Left lung (tissue), 10 donors: ENCODE measurements around the gene KRTAP10-6. TPM values are rescaled to one million over a fixed set of nuclear protein-coding genes. Genes with fewer than 3 reads are reported as not detected.

Experiments used
- ATAC-seq: fragments of 200-7000 bp; cut with Tn5 transposase; one replicate; pipeline ENCODE4 v1.9.1; 2020; ENCODE audit warnings: moderate library complexity
- DNase-seq, 4 donors: peaks; one replicate each; pipeline ENCODE4 v3.0.0-alpha.2; 2013 to 2020
- H3K27ac ChIP-seq, 2 donors: fragments of 200-600 bp; sonication (generic) in 1 of 2; one replicate each; pipeline versions ENCODE4 v1.5.0 to v1.8.0; 2020 to 2021
- H3K27me3 ChIP-seq, 2 donors: fragments of 200-600 bp; sonication (generic) in 1 of 2; one replicate each; pipeline versions ENCODE4 v1.5.0 to v1.8.0; 2020 to 2021
- H3K36me3 ChIP-seq, 2 donors: fragments of 200-600 bp; sonication (generic) in 1 of 2; one replicate each; pipeline versions ENCODE4 v1.5.0 to v1.8.0; 2020 to 2021
- H3K4me1 ChIP-seq, 2 donors: fragments of 200-600 bp; one replicate each; pipeline ENCODE4 v1.8.0; 2021
- H3K4me3 ChIP-seq, 2 donors: fragments of 200-600 bp; sonication (generic) in 1 of 2; one replicate each; pipeline versions ENCODE4 v1.5.0 to v1.8.0; 2020 to 2021; ENCODE audit warnings: mild to moderate bottlenecking in 1 of 2
- H3K9me3 ChIP-seq, 2 donors: fragments of 200-600 bp; sonication (generic) in 1 of 2; one replicate each; pipeline versions ENCODE4 v1.5.0 to v1.8.0; 2020 to 2021
- CTCF ChIP-seq, 2 donors: fragments of 200-600 bp; sonication (generic) in 1 of 2; IDR thresholded peaks; one replicate each; pipeline versions ENCODE4 v1.5.0 to v1.8.0; 2021; ENCODE audit warnings: antibody characterized with exemption in 2 of 2
- intact Hi-C, 2 donors: fragments of 100-400 bp; cut with DNase I; formaldehyde crosslinking; loops; one replicate each; pipeline versions ENCODE4 v1.11.2 to v1.14.2; 2022
- polyA plus RNA-seq, 6 donors: library from polyadenylated mRNA; unstranded; fragments of 120-200 nt; gene quantifications; one replicate each; pipeline ENCODE4 v1.2.1, GENCODE V29; 2013; ENCODE audit not compliant: insufficient read length in 6 of 6
- total RNA-seq, 2 donors: library from RNA; stranded (reverse); fragmentation: NEBNext Ultra II Directional; extraction: Animal tissue kit (Norgen Biotek cat#: 25700); gene quantifications; one replicate each; pipeline ENCODE4 v1.2.1, GENCODE V29; 2021
- donor health status: DM: no; HTN: yes; CAD: no.
- donor health status: DM: no; HTN: no; CAD: no.

Gene KRTAP10-6
- total and polyA plus RNA-seq, 8 donors: not detected

GRCh38 chr21:44557491-44558328 is 34.6 kb downstream of the KRTAP10-6 start:
- no peak for TF ChIP-seq CTCF (IDR thresholded peaks at IDR 0.05)
- peak in 1 of 4 donors; percentile 70 for DNase-seq
- Histone ChIP-seq H3K27me3 (peaks cover 4 to 36% of the 10 kb centered on the region in 2 donors), H3K27ac (no peak overlapping the region), H3K9me3 (peaks cover 0 to 7% of the 10 kb centered on the region in 2 donors), H3K4me3 (no peak overlapping the region), H3K36me3 (no peaks in the 10 kb centered on the region), H3K4me1 (no peaks in the 10 kb centered on the region)
- no peak for ATAC-seq
- intact Hi-C loops: no loop called here

GRCh38 chr21:44556879-44557278 is 35.4 kb downstream of the KRTAP10-6 start:
- Histone ChIP-seq H3K27me3 (peaks cover 4 to 44% of the 10 kb centered on the region in 2 donors), H3K4me1 (no peaks in the 10 kb centered on the region), H3K27ac (no peak overlapping the region), H3K36me3 (no peaks in the 10 kb centered on the region), H3K4me3 (no peak overlapping the region), H3K9me3 (peaks cover 0 to under 1% of the 10 kb centered on the region in 2 donors)
- TF ChIP-seq CTCF (IDR thresholded peaks at IDR 0.05): no peak
- intact Hi-C loops: no loop called here
- ATAC-seq: no peak
- DNase-seq: peak in 1 of 4 donors; percentile 24

- TF ChIP-seq CTCF (IDR thresholded peaks at IDR 0.05): no peak
- Histone ChIP-seq H3K4me1 (no peaks in the 10 kb centered on the region), H3K27me3 (peaks cover 4 to 58% of the 10 kb centered on the region in 2 donors), H3K4me3 (no peak overlapping the region), H3K9me3 (no peaks in the 10 kb centered on the region), H3K36me3 (no peaks in the 10 kb centered on the region), H3K27ac (no peak overlapping the region)
- peak in 1 of 4 donors; percentile 30 for DNase-seq
- intact Hi-C loops: no loop called here
- ATAC-seq: no peak
Measured at GRCh38 chr21:44555200-44555875, 37.0 kb downstream of the KRTAP10-6 start.

GRCh38 chr21:44552681-44553080 is 39.6 kb downstream of the KRTAP10-6 start:
- Histone ChIP-seq H3K27me3 (peaks cover 4 to 77% of the 10 kb centered on the region in 2 donors), H3K9me3 (no peaks in the 10 kb centered on the region), H3K27ac (no peak overlapping the region), H3K4me3 (no peak overlapping the region), H3K4me1 (no peaks in the 10 kb centered on the region), H3K36me3 (no peaks in the 10 kb centered on the region)
- TF ChIP-seq CTCF (IDR thresholded peaks at IDR 0.05): no peak
- ATAC-seq: no peak
- intact Hi-C loops: no loop called here
- peak in 1 of 4 donors; percentile 26 for DNase-seq

- no peak overlapping the region for H3K4me3 ChIP-seq
- no peaks in the 10 kb centered on the region for H3K36me3 ChIP-seq
- no peak overlapping the region for H3K27ac ChIP-seq
- TF ChIP-seq CTCF (IDR thresholded peaks at IDR 0.05): no peak
- peak in 1 of 4 donors; percentile 37 for DNase-seq
- no peaks in the 10 kb centered on the region for H3K9me3 ChIP-seq
- no peaks in the 10 kb centered on the region for H3K4me1 ChIP-seq
- H3K27me3 ChIP-seq: peaks cover under 1 to 76% of the 10 kb centered on the region in 2 donors
- ATAC-seq: no peak
- intact Hi-C loops: no loop called here
Measured at GRCh38 chr21:44552136-44552535, 40.2 kb downstream of the KRTAP10-6 start.
